Stomach (tissue), 9 donors: Measurements from ENCODE around the gene PLEKHB2. TPM values are rescaled to one million over a fixed set of nuclear protein-coding genes. Genes with fewer than 3 reads are reported as not detected.
A peak's percentile ranks its signal among the peaks of the same experiment; 100 is the strongest.

ENCODE experiments used
- DNase-seq, 2 donors: peaks; one replicate each; pipeline versions ENCODE4 v3.0.0 to v3.0.0-alpha.2; 2013 to 2019
- H3K27ac ChIP-seq, 5 donors: fragments of 200-600 bp in 4 of 5; sonication (generic) in 4 of 5; one replicate each; pipeline ENCODE4 v1.5.1; 2013 to 2019; ENCODE audit warnings: mild to moderate bottlenecking in 1 of 5, moderate library complexity in 1 of 5
- H3K27me3 ChIP-seq, 3 donors: fragments of 200-600 bp; sonication (generic); one replicate each; pipeline ENCODE4 v1.5.1; 2017 to 2019; ENCODE audit warnings: mixed run types in 1 of 3
- H3K36me3 ChIP-seq, 4 donors: fragments of 200-600 bp; sonication (generic); 1 replicate in 3 of 4; 2 replicates in 1 of 4; pipeline ENCODE4 v1.5.1; 2016 to 2019
- H3K4me1 ChIP-seq, 4 donors: fragments of 200-600 bp; sonication (generic); one replicate each; pipeline ENCODE4 v1.5.1; 2016 to 2019
- H3K4me3 ChIP-seq, 4 donors: fragments of 200-600 bp; sonication (generic) in 3 of 4; one replicate each; pipeline ENCODE4 v1.5.1; 2016 to 2019; ENCODE audit warnings: mild to moderate bottlenecking in 1 of 4
- H3K9me3 ChIP-seq, 4 donors: fragments of 200-600 bp; sonication (generic); one replicate each; pipeline ENCODE4 v1.5.1; 2016 to 2019
- CTCF ChIP-seq, 7 experiments: fragments of 450-650 bp in 4 of 7; fragments of 200-600 bp in 3 of 7; sonication (generic) in 3 of 7; IDR thresholded peaks; one replicate each; pipeline ENCODE4 v1.5.1; 2016 to 2019; ENCODE audit warnings: antibody characterized with exemption in 7 of 7, control low read depth in 2 of 7, mild to moderate bottlenecking in 1 of 7
- EP300 ChIP-seq: sonication (generic); formaldehyde crosslinking; IDR thresholded peaks from one replicate; pipeline ENCODE4 v1.6.1; 2017; ENCODE audit warnings: antibody characterized with exemption
- POLR2A ChIP-seq, 4 donors: fragments of 450-650 bp; IDR thresholded peaks; one replicate each; pipeline ENCODE4 v1.6.1; 2016; ENCODE audit warnings: antibody characterized with exemption in 4 of 4, control low read depth in 2 of 4, mild to moderate bottlenecking in 1 of 4, moderate library complexity in 1 of 4
- POLR2AphosphoS5 ChIP-seq, 3 donors: sonication (generic); formaldehyde crosslinking; IDR thresholded peaks; one replicate each; pipeline ENCODE4 v1.6.1; 2016; ENCODE audit warnings: antibody characterized with exemption in 3 of 3
- WGBS, 5 donors: extraction: QIAGEN DNeasy Blood & Tissue Kit in 3 of 5; methylation state at CpG; one replicate each; pipeline versions ENCODE4 v1.1.5 to v1.1.7; 2013 to 2018; 5-methylcytosine and 5-hydroxymethylcytosine counted together
- intact Hi-C: fragments of 100-400 bp; cut with DNase I; formaldehyde crosslinking; loops from one replicate; pipeline ENCODE4 v1.15.1; 2023; ENCODE audit warnings: low total_unique reads
- polyA plus RNA-seq, 3 donors: library from polyadenylated mRNA; stranded (reverse); fragments of 200-250 nt; gene quantifications; one replicate each; pipeline ENCODE4 v1.2.3, GENCODE V29; 2013
- total RNA-seq, 5 donors: library from RNA; depleted of rRNA; stranded (reverse); fragments of >200 nt; gene quantifications; one replicate each; pipeline versions ENCODE4 v1.1.0 to v1.2.3, GENCODE V29; 2014 to 2016
- donor health status: healthy with polysubstance abuse.
- donor health status: Bipolar disorder and iron deficiency.
- donor health status: healthy.

Gene PLEKHB2
- total and polyA plus RNA-seq, 8 donors: 13.2 to 181 (median 54.1) TPM

DNA sequence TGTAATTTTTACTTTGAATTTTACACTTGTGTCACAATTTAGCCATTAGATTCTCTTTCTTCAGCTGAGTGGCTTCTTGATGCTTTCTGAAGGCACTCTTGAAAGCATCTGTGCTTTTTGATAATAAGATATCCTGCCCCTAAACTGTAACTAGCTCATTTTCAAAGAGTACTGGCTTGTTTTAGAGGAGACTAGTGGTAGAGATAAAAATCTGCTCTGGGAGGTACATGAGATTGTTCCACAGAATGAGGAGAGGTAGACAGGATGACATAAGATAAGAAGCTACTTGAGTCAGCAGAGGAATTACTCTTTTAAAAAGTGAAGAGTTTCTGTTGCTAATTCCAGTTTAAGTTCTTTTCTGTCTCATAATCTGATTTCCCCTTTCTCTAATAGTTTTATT is 10.6 kb downstream of the PLEKHB2 start:
- DNase-seq: no peak
- Histone ChIP-seq H3K36me3 (peaks cover 0 to 11% (median 10%) of the 10 kb centered on the region in 4 donors), H3K9me3 (no peaks in the 10 kb centered on the region), H3K27ac (no peak overlapping the region), H3K27me3 (no peaks in the 10 kb centered on the region), H3K4me1 (peaks cover 8 to 36% (median 21%) of the 10 kb centered on the region in 4 donors), H3K4me3 (no peak overlapping the region)
- TF ChIP-seq EP300: no peak
- no peak for TF ChIP-seq POLR2AphosphoS5 (IDR thresholded peaks at IDR 0.05)
- no peak for TF ChIP-seq CTCF (IDR thresholded peaks at IDR 0.05)
- no peak for TF ChIP-seq POLR2A (IDR thresholded peaks at IDR 0.05)
- intact Hi-C loops: no loop called here

DNA sequence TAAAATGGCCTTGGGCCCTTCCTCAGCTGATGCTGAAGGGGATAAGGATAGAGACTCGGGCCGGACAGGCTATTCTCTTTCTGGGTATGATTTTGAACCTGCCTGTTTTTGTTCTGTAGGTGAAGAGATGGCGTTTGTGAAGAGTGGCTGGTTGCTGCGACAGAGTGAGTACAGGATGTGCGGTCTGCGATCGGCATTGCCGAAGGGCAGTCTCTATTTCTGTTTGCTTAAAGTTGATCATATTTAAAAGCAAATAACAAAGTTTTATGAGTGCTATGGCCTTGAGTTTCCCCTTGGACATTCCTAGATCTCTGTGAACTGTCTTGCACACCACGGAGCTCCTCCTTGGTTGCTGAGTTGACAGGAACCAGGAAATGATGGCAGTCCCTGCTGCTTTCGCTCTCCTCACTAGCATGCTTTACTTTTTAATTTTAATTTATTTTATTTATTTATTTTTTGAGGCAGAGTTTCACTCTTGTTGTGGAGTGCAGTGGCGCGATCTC is 15.7 kb downstream of the PLEKHB2 start:
- H3K27ac ChIP-seq: peak overlapping the region in 1 of 5 donors; percentile 7
- no peak overlapping the region for H3K4me3 ChIP-seq
- TF ChIP-seq EP300 (no peak), POLR2AphosphoS5 (IDR thresholded peaks at IDR 0.05) (no peak), CTCF (IDR thresholded peaks at IDR 0.05) (no peak), POLR2A (IDR thresholded peaks at IDR 0.05) (no peak)
- WGBS, 5 donors: 83 to 89% (median 85%) methylated on average over 12 of the region's 12 CpGs
- H3K27me3 ChIP-seq: no peaks in the 10 kb centered on the region
- intact Hi-C loops: no loop called here
- no peaks in the 10 kb centered on the region for H3K9me3 ChIP-seq
- DNase-seq: no peak
- H3K36me3 ChIP-seq: peaks cover 0 to 42% (median 39%) of the 10 kb centered on the region in 4 donors
- peaks cover 0 to 8% (median 2%) of the 10 kb centered on the region in 4 donors for H3K4me1 ChIP-seq

DNA sequence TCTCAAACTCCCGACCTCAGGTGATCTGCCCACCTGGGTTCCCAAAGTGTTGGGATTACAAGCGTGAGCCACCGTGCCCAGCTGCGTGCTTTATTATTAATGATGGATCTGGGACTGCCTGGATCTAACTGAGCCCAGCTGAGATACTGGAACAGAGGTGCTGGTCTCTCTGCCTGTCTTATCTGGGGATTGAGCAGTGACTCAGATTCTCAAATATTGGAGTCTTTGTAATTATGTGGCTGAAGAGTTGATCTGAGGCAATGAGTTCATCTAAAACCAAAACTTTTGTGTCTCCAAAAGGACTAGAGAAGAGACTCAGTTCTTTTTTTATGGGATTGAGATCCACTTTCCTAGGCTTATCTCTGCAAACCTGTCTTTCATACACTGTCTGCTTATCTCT is 16.3 kb downstream of the PLEKHB2 start:
- H3K27me3 ChIP-seq: no peaks in the 10 kb centered on the region
- intact Hi-C loops: no loop called here
- TF ChIP-seq POLR2A (IDR thresholded peaks at IDR 0.05) (no peak), POLR2AphosphoS5 (IDR thresholded peaks at IDR 0.05) (no peak), EP300 (no peak), CTCF (IDR thresholded peaks at IDR 0.05) (no peak)
- H3K27ac ChIP-seq: no peak overlapping the region
- WGBS, 5 donors: 94 to 99% (median 96%) methylated on average over 4 of the region's 4 CpGs
- no peak for DNase-seq
- no peak overlapping the region for H3K4me3 ChIP-seq
- peaks cover 6 to 44% (median 41%) of the 10 kb centered on the region in 4 donors for H3K36me3 ChIP-seq
- no peaks in the 10 kb centered on the region for H3K9me3 ChIP-seq
- peaks cover 0 to 8% (median 2%) of the 10 kb centered on the region in 4 donors for H3K4me1 ChIP-seq

GRCh38 chr2:131122496-131122895 is 17.4 kb downstream of the PLEKHB2 start:
- Histone ChIP-seq H3K27me3 (no peaks in the 10 kb centered on the region), H3K4me3 (no peak overlapping the region), H3K9me3 (no peaks in the 10 kb centered on the region), H3K4me1 (peaks cover 0 to 16% (median 2%) of the 10 kb centered on the region in 4 donors), H3K36me3 (peaks cover 11 to 52% (median 48%) of the 10 kb centered on the region in 4 donors), H3K27ac (no peak overlapping the region)
- 91 to 98% (median 95%) methylated on average over 4 of the region's 4 CpGs for WGBS, 5 donors
- TF ChIP-seq POLR2A (IDR thresholded peaks at IDR 0.05) (no peak), CTCF (IDR thresholded peaks at IDR 0.05) (no peak), EP300 (no peak), POLR2AphosphoS5 (IDR thresholded peaks at IDR 0.05) (no peak)
- no peak for DNase-seq
- intact Hi-C loops: no loop called here
